Neuron (in vitro differentiated cells): ENCODE measurements around the gene RPS3A.
"Not testable (repeated sequence)": the region's sequence is repeated elsewhere in the genome, so short reads cannot be mapped to it uniquely, and the experiment has no call there.

Experiments
- H2AFZ ChIP-seq: one replicate; pipeline ENCODE4 v1.6.1; 2013; ENCODE audit warnings: low read depth, mild to moderate bottlenecking, inconsistent platforms, low read length, moderate library complexity
- H3K27me3 ChIP-seq: one replicate; pipeline ENCODE4 v1.6.1; 2013; ENCODE audit warnings: low read length; ENCODE audit not compliant: insufficient read depth
- H3K36me3 ChIP-seq: one replicate; pipeline ENCODE4 v1.6.1; 2013; ENCODE audit warnings: low read length; ENCODE audit not compliant: insufficient read depth
- H3K4me1 ChIP-seq: one replicate; pipeline ENCODE4 v1.6.1; 2013; ENCODE audit warnings: low read length; ENCODE audit not compliant: insufficient read depth
- H3K4me3 ChIP-seq: 2 replicates; pipeline ENCODE4 v1.5.1; 2013; ENCODE audit warnings: mild to moderate bottlenecking, low read length, moderate library complexity
- H3K9me3 ChIP-seq: one replicate; pipeline ENCODE4 v1.6.1; 2013; ENCODE audit warnings: low read length

The RPS3A gene

DNA sequence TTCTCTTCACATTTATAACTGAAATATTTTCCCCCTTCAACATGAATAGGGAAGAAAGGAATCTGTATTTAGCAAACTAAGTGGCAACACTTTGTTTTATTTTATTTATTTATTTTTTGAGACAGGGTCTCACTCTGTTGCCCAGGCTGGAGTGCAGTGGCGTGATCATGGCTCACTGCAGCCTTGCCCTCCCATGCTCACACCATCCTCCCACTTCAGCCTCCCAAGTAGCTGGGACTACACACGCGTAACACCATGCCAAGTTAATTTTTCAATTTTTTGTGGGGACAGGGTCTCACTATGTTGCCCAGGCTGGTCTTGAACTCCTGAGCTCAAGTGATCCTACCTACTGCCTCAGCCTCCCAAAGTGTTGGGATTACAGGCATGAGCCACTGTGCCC lies 36.6 kb downstream of the RPS3A start:
- H3K4me3 ChIP-seq, H3K9me3 ChIP-seq, H3K27me3 ChIP-seq, H3K4me1 ChIP-seq, H2AFZ ChIP-seq: not testable (repeated sequence)
- H3K36me3 ChIP-seq: peaks cover 12% of the 10 kb centered on the region

DNA sequence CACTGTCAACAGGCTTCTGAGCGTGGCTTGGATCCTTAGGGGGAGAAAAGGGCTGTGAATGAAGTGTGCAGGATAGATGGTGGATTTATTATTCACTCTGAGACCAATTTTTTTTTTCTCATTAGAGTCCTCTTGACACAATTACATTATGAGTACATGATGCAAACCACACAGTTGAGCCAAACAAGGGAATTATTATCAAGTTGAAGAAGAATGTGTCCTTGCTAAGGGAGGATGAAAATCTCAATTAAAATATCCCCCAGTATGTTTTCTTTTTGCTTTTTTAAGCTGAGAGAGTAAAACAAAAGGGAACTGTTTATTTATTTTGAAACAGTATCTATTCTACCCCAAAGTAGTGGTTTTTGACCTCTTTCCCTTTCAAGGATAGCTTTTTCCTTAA lies 40.4 kb downstream of the RPS3A start:
- no peak overlapping the region for H2AFZ ChIP-seq
- no peaks in the 10 kb centered on the region for H3K9me3 ChIP-seq
- H3K4me1 ChIP-seq: no peaks in the 10 kb centered on the region
- no peak overlapping the region for H3K4me3 ChIP-seq
- no peaks in the 10 kb centered on the region for H3K27me3 ChIP-seq
- peaks cover 14% of the 10 kb centered on the region for H3K36me3 ChIP-seq

DNA sequence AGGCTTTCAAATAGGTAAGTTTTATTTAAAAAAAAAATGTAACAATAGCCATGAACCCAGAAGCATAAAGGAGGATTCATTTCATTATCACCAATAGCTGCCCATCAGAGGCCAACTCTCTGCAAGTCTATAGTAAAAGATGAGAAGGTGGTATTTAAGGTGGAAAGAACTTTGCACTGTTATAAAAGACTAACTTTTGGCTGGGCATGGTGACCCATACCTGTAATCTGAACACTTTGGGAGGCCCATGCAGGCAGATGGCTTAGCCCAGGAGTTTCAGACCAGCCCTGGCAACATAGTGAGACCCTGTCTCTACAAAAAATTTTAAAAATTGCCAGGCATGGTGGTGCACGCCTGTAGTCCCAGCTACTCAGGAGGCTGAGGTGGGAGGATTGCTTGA lies 43.3 kb downstream of the RPS3A start:
- Histone ChIP-seq H3K9me3 (no peaks in the 10 kb centered on the region), H3K4me3 (no peak overlapping the region), H2AFZ (no peak overlapping the region), H3K4me1 (no peaks in the 10 kb centered on the region), H3K36me3 (peaks cover 14% of the 10 kb centered on the region), H3K27me3 (no peaks in the 10 kb centered on the region)

DNA sequence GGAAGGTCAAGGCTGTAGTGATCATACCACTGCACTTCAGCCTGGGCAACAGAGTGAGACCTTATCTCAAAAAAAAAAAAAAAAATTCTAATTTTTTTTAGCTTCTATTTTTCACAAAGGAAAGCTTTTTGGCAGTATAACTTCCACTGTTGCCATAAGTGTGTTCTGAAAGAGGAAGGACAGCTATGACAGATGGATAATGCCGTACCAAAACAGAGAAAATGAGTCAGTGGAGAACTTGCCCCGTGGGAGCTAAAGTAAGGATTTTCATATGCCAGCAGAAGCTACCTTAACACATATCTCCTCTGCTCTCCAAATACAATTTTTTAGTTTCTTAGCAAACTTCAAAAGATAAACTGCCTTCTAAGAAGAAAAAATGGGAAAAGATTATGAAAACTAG lies 43.7 kb downstream of the RPS3A start:
- H3K4me3 ChIP-seq: no peak overlapping the region
- H3K4me1 ChIP-seq: no peaks in the 10 kb centered on the region
- no peaks in the 10 kb centered on the region for H3K9me3 ChIP-seq
- H3K36me3 ChIP-seq: peaks cover 14% of the 10 kb centered on the region
- H2AFZ ChIP-seq: no peak overlapping the region
- H3K27me3 ChIP-seq: no peaks in the 10 kb centered on the region

DNA sequence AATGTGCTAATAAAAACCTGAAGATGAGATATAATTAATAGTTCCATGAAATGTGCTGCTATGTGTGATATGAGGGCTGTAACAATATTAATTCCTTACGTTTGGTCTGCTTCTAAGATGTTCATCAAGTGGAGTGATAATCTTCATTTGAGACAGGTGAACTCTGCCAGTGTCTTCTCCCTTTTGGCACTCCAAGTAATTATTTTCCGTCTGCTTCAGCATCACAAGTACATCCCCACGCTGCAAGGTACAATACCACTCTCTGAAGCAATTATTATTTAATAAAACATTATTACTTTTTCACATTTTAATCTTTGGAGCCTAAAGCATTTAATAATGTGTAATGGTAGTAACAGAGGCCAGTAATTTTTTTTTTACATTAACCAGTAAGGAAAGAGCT lies 44.4 kb downstream of the RPS3A start:
- no peak overlapping the region for H2AFZ ChIP-seq
- H3K27me3 ChIP-seq: no peaks in the 10 kb centered on the region
- H3K4me3 ChIP-seq: no peak overlapping the region
- no peaks in the 10 kb centered on the region for H3K9me3 ChIP-seq
- H3K36me3 ChIP-seq: peaks cover 14% of the 10 kb centered on the region
- no peaks in the 10 kb centered on the region for H3K4me1 ChIP-seq

DNA sequence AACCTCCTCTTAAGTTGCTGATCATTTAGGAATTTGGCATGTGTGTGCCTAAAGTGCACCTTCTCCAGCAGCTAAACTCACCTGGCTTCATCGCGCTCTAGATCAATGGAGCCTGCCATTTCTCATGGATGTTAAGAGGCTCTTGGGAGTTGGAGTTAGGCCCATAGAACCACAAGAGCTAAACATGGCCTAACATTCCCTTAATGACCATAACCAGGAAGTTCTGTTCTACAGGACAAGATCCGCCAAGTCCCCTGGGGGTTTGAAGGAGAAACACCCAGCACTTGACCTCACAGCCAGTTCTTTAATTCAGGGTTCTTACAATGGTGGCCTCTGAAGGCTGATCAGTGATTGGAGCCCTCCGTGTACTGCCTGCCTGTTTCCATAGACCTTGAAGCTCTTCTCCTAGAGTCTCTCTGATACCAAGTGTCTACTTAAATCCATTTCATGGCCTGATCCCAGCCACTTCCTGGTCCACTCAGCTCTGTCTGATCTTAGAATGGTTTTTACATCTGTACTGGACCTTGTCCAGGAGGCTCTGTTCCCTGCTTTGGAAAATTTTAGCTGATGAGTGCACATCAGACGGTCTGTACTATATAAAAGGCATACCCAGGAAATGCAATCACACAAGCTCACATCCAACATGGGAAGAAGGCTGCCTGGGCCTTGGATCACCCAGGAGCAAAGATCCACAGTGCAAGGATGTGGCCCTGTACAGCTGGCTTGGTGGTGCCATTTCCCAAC lies 45.1 kb downstream of the RPS3A start:
- Histone ChIP-seq H2AFZ (no peak overlapping the region), H3K9me3 (no peaks in the 10 kb centered on the region), H3K4me1 (no peaks in the 10 kb centered on the region), H3K36me3 (peaks cover 13% of the 10 kb centered on the region), H3K4me3 (no peak overlapping the region), H3K27me3 (no peaks in the 10 kb centered on the region)

DNA sequence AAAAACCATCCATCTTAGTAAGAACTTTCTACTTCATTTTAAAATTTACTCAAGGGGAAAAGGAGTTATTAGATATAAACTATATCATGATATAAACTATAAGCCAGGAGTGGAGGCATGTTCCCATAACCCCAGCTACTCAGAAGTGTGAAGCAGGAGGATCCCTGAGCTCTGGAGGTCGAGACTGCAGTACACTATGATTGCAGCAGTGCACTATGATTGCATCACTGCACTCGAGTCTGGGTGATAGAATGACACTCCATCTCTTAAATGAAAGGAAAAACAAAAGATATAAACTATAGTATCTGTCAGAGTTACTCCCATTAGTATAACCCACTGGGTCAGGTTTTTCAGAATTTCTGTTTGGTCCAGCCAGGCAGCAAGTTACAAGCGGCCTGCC lies 47.6 kb downstream of the RPS3A start:
- Histone ChIP-seq H3K4me3 (no peak overlapping the region), H3K9me3 (no peaks in the 10 kb centered on the region), H3K36me3 (peaks cover 6% of the 10 kb centered on the region), H3K27me3 (no peaks in the 10 kb centered on the region), H3K4me1 (no peaks in the 10 kb centered on the region), H2AFZ (no peak overlapping the region)

DNA sequence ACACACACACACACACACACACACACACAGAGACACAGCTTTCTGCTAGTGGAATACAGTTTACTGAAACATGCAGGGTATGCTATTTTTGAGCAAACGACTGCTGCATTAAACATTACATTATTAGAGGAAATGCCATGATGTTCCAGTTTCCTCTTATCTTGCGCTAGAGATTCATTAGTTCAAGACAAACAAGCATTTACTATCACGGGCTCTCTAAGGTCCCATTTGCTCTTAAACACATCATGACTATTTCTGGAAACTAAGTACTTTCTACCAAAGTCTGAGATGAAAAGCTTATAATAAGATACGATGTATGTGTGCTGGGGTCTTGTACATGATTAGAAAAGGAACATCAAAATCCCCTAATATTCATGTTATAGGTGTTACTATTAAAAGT lies 48.8 kb downstream of the RPS3A start:
- peaks cover 4% of the 10 kb centered on the region for H3K36me3 ChIP-seq

DNA sequence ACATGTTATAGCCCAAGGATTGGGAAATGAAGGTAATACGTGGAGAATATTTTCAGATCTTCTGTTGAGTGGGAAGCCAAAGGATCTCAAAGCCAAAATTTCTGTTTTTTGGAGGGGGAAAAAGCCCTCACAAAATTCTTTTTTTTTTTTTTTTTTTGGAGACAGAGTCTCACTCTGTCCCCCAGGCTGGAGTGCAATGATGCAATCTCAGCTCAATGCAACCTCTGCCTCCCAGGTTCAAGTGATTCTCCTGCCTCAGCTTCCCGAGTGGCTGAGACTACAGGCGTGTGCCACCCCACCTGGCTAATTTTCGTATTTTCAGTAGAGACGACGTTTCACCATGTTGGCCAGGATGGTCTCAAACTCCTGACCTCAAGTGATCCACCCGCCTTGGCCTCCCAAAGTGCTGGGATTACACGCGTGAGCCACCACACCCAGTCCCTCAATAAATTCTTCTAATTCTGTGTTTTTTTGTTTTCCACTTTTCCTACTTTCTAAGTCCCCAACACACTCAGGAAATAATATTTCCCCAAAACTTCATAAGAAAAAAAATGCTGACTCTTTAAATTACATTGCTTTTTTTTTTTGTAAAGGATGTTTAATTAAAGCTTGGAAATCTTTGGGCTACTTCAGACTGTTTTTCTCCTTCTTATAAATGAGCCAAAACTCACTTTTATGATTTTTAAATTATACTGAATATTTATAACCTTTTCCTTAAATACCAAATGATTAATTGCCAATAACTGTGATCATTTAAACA lies 51.6 kb downstream of the RPS3A start:
- Histone ChIP-seq H3K36me3 (peaks cover 3% of the 10 kb centered on the region), H3K9me3 (no peaks in the 10 kb centered on the region)

More for the DNA sequence above, 48.8 kb downstream of the RPS3A start:
- no peaks in the 10 kb centered on the region for H3K9me3 ChIP-seq
- no peak overlapping the region for H2AFZ ChIP-seq
- H3K4me3 ChIP-seq: no peak overlapping the region
- no peaks in the 10 kb centered on the region for H3K4me1 ChIP-seq
- H3K27me3 ChIP-seq: no peaks in the 10 kb centered on the region

DNA sequence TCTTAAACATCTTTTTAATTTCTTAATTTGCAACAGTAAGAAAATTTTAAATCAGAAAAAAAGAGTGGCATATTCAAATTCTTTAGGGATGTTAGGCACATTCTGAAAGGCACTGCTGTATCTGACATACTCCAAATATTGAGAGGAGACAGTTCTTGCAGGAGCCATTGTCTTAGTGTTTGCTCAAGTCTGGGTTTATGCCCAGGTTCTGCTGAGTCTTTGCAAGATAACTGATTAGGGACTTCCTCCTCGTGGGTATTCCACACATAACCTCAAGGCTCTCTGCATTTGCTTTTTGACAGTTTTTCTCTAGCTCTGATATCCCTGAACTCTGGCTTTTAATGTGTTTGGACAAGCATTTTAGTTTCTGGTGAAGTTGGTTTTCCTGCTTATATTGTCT lies 52.6 kb downstream of the RPS3A start:
- Histone ChIP-seq H3K4me3 (no peak overlapping the region), H2AFZ (no peak overlapping the region), H3K36me3 (peaks cover 3% of the 10 kb centered on the region)

More for the DNA sequence above, 51.6 kb downstream of the RPS3A start:
- no peak overlapping the region for H3K4me3 ChIP-seq
- H3K27me3 ChIP-seq: no peaks in the 10 kb centered on the region
- no peak overlapping the region for H2AFZ ChIP-seq
- no peaks in the 10 kb centered on the region for H3K4me1 ChIP-seq

DNA sequence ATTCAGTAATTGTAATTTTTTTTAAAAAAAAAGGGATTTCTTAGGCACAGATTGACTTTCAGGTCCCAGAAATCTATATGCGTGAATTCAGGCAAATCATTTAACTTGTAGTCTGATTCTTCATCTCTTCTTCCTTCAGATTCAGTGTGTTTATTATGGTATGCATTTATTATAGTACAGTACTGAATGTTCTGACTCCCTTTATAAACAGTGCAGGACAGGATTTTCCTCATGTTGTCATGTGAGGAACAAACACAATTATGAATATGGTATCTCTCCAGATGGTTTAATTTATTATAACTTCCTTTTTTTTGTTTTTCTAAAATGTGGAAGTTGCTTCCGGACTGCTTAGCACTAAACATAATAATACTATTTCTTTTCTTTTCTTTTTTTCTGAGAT lies 54.2 kb downstream of the RPS3A start:
- no peaks in the 10 kb centered on the region for H3K4me1 ChIP-seq
- peaks cover 3% of the 10 kb centered on the region for H3K36me3 ChIP-seq

More for the DNA sequence above, 52.6 kb downstream of the RPS3A start:
- Histone ChIP-seq H3K4me1 (no peaks in the 10 kb centered on the region), H3K27me3 (no peaks in the 10 kb centered on the region), H3K9me3 (no peaks in the 10 kb centered on the region)

More for the DNA sequence above, 54.2 kb downstream of the RPS3A start:
- no peak overlapping the region for H2AFZ ChIP-seq
- no peak overlapping the region for H3K4me3 ChIP-seq
- no peaks in the 10 kb centered on the region for H3K9me3 ChIP-seq
- H3K27me3 ChIP-seq: no peaks in the 10 kb centered on the region
